K562 (cell line): ENCODE data around the gene BCAM. TPM values are rescaled to one million over a fixed set of nuclear protein-coding genes. Genes with fewer than 3 reads are reported as not detected.

Experiments used
- ATAC-seq: fragments of 200-7000 bp; cut with Tn5 transposase; 3 replicates; pipeline ENCODE4 v1.9.1; 2020; ENCODE audit warnings: moderate library complexity
- BruUV-seq: library from RNA; stranded (reverse); fragments of 400-500 nt; replicated peaks from 2 replicates; lab custom pipeline; 2021; lab: Mats Ljungman, UMichigan
- CTCF ChIA-PET: fragments of 300-600 bp; formaldehyde crosslinking; extraction: SDS; loops from one replicate; lab custom pipeline; 2021; ENCODE audit warnings: low intra/inter-chr PET ratio; lab: Yijun Ruan, JAX
- POLR2A ChIA-PET: fragments of 300-600, 350-650 bp; sonication (Branson Sonifier 250); formaldehyde crosslinking; extraction: SDS; loops from one replicate; lab custom pipeline; 2021; ENCODE audit warnings: antibody characterized with exemption, inconsistent platforms; lab: Yijun Ruan, JAX
- DNase-seq, 4 experiments: peaks; one replicate each; pipeline versions ENCODE4 v3.0.0 to v3.0.0-alpha.2; 2011 to 2018; ENCODE audit warnings: low spot score in 3 of 4, mixed read lengths in 3 of 4; ENCODE audit errors: extremely low read depth in 1 of 4
- FAIRE-seq: peaks from 2 replicates; lab custom pipeline; 2011; peaks lifted over from hg19 to GRCh38; lab: Jason Lieb, UNC
- H2AFZ ChIP-seq: 2 replicates; pipeline ENCODE4 v1.6.0; 2011; ENCODE audit warnings: low read depth, low read length, control low read depth, inconsistent platforms
- H3K27ac ChIP-seq: fragments of 200-600 bp; 3 replicates; pipeline ENCODE4 v1.8.0; 2011; ENCODE audit warnings: low read depth, mild to moderate bottlenecking, control low read depth, inconsistent platforms, low read length, moderate library complexity, mixed read lengths; ENCODE audit errors: extremely low read depth
- H3K27me3 ChIP-seq, 2 experiments: fragments of 300-600 bp in 1 of 2; 2 replicates in 1 of 2; 3 replicates in 1 of 2; pipeline versions ENCODE4 v1.6.0 to v1.8.0; 2011; ENCODE audit warnings: inconsistent platforms in 2 of 2, low read length in 2 of 2, mild to moderate bottlenecking in 1 of 2, mixed read lengths in 1 of 2, moderate library complexity in 1 of 2; ENCODE audit not compliant: control insufficient read depth in 2 of 2, insufficient read depth in 2 of 2
- H3K36me3 ChIP-seq: fragments of 300-600 bp; 3 replicates; pipeline ENCODE4 v1.8.0; 2011; ENCODE audit warnings: mild to moderate bottlenecking, low read length, inconsistent platforms; ENCODE audit not compliant: control insufficient read depth, insufficient read depth
- H3K4me1 ChIP-seq, 2 experiments: fragments of 200-600 bp in 1 of 2; replicated peaks in 1 of 2; 2 replicates in 1 of 2; 3 replicates in 1 of 2; pipeline versions ENCODE4 v1.5.1 to v1.8.0; 2011; ENCODE audit warnings: inconsistent platforms in 2 of 2, low read length in 2 of 2, mild to moderate bottlenecking in 1 of 2, mixed read lengths in 1 of 2, moderate library complexity in 1 of 2; ENCODE audit not compliant: control insufficient read depth in 2 of 2, insufficient read depth in 2 of 2
- H3K4me2 ChIP-seq: 2 replicates; pipeline ENCODE4 v1.6.1; 2011; ENCODE audit warnings: low read length, control low read depth, inconsistent platforms, mixed read lengths; ENCODE audit not compliant: insufficient read depth
- H3K4me3 ChIP-seq: fragments of 200-600 bp; sonication (generic), shearing (Covaris generic); 2 replicates; pipeline ENCODE4 v1.5.1; 2016; ENCODE audit warnings: control low read depth, inconsistent platforms
- H3K79me2 ChIP-seq: fragments of 200-600 bp; 3 replicates; pipeline ENCODE4 v1.8.0; 2011; ENCODE audit warnings: low read length, inconsistent platforms; ENCODE audit not compliant: control insufficient read depth, insufficient read depth
- H3K9ac ChIP-seq, 2 experiments: 2 replicates each; pipeline versions ENCODE4 v1.6.0 to v1.6.1; 2011; ENCODE audit warnings: low read depth in 2 of 2, low read length in 2 of 2, control low read depth in 1 of 2, inconsistent platforms in 1 of 2, mild to moderate bottlenecking in 1 of 2, mixed read lengths in 1 of 2; ENCODE audit not compliant: insufficient read depth in 1 of 2
- H3K9me1 ChIP-seq: one replicate; pipeline ENCODE4 v1.6.0; 2011; ENCODE audit warnings: inconsistent platforms, mild to moderate bottlenecking, low read length, moderate library complexity; ENCODE audit not compliant: control insufficient read depth, insufficient read depth
- H3K9me3 ChIP-seq: replicated peaks from 2 replicates; pipeline ENCODE4 v1.5.1; 2011; ENCODE audit warnings: low read depth, low read length, inconsistent platforms; ENCODE audit not compliant: control insufficient read depth, insufficient read depth
- H4K20me1 ChIP-seq: replicated peaks from 2 replicates; pipeline ENCODE4 v1.6.1; 2011; ENCODE audit warnings: low read length, inconsistent platforms, mixed read lengths; ENCODE audit not compliant: control insufficient read depth, insufficient read depth
- FOXP1 ChIP-seq: sonication (generic); formaldehyde crosslinking; IDR thresholded peaks from 2 replicates; pipeline ENCODE4 v1.8.0; 2022; ENCODE audit warnings: mild to moderate bottlenecking, missing genetic modification reagents
- KDM4B ChIP-seq, 2 experiments: fragments of 450-650 bp in 1 of 2; sonication (generic) in 1 of 2; IDR thresholded peaks; 2 replicates each; pipeline ENCODE4 v1.6.1; 2016 to 2017; ENCODE audit warnings: borderline replicate concordance in 2 of 2, antibody characterized with exemption in 1 of 2, low read depth in 1 of 2, mild to moderate bottlenecking in 1 of 2
- MECOM ChIP-seq: fragments of 250-450 bp; sonication (Bioruptor Pico); IDR thresholded peaks from 2 replicates; pipeline ENCODE4 v1.8.0; 2022; ENCODE audit warnings: inconsistent platforms
- PRDM10 ChIP-seq: fragments of 450-650 bp; IDR thresholded peaks from 2 replicates; pipeline ENCODE4 v1.6.1; 2018; ENCODE audit not compliant: partially characterized antibody
- THAP12 ChIP-seq: fragments of 250-450 bp; sonication (Bioruptor Pico); IDR thresholded peaks from 2 replicates; pipeline ENCODE4 v1.9.0; 2021; ENCODE audit warnings: mild to moderate bottlenecking, inconsistent platforms
- ZNF318 ChIP-seq, 2 experiments: fragments of 450-650 bp; IDR thresholded peaks; 2 replicates each; pipeline ENCODE4 v1.6.1; 2016; ENCODE audit warnings: mild to moderate bottlenecking in 2 of 2, borderline replicate concordance in 1 of 2, low read depth in 1 of 2, moderate library complexity in 1 of 2
- ZNF445 ChIP-seq: fragments of 250-450 bp; sonication (Bioruptor Pico); IDR thresholded peaks from 2 replicates; pipeline ENCODE4 v1.4.0; 2020; ENCODE audit warnings: low read depth, mild to moderate bottlenecking, moderate library complexity
- WGBS: fragments of 100-300 bp; shearing (Covaris generic); methylation state at CpG from one replicate; pipeline ENCODE4 v1.1.6; 2016; ENCODE audit warnings: low coverage, mixed read lengths; ENCODE audit not compliant: insufficient coverage; ENCODE audit errors: missing lambda C conversion rate; 5-methylcytosine and 5-hydroxymethylcytosine counted together
- in situ Hi-C: fragments of 300-500 bp; cut with MboI; formaldehyde crosslinking; loops from 4 replicates; pipeline ENCODE4 v1.15.0; 2018; ENCODE audit warnings: inconsistent platforms, mixed read lengths
- intact Hi-C: fragments of 100-400 bp; cut with micrococcal nuclease; formaldehyde crosslinking; loops from 2 replicates; pipeline ENCODE4 v1.14.2; 2022
- polyA plus RNA-seq, 8 experiments: library from polyadenylated mRNA; depleted of rRNA in 4 of 8; stranded (reverse) in 5 of 8; unstranded in 3 of 8; fragments of >200 nt; fragmentation: Nextera tagmentation in 2 of 8; fragmentation: Illumina TruSeq in 1 of 8; extraction: Ambion mirVana in 2 of 8; extraction: Trizol in 1 of 8; gene quantifications; 2 replicates each; pipeline versions ENCODE4 v1.2.1 to v1.2.3, GENCODE V29; 2011 to 2014; ENCODE audit warnings: inconsistent platforms in 1 of 8, missing spikeins in 1 of 8
- total RNA-seq, 7 experiments: library from RNA; depleted of rRNA in 6 of 7; stranded (reverse); fragments of >200 nt in 6 of 7; fragmentation: Illumina TruSeq in 2 of 7; extraction: Trizol in 2 of 7; gene quantifications; 2 replicates each; pipeline versions ENCODE4 v1.2.1 to v1.2.3, GENCODE V29; 2011 to 2021; ENCODE audit warnings: low replicate concordance in 1 of 7

BCAM gene
- total and polyA plus RNA-seq, 9 of the 15 experiments (the other 6 are each of a cell fraction or from before 2014, with no cell fraction given), result 0.07 to 1.3 (median 0.33) TPM; not detected in 2

GRCh38 chr19:44822177-44822576, 13.3 kb downstream of the BCAM start:
- ATAC-seq (no peak), FAIRE-seq (no peak), DNase-seq (peak in 1 of 4 experiments; percentile 5)
- Histone ChIP-seq H3K4me1 (peaks cover 0 to 20% of the 10 kb centered on the region in 2 experiments; a peak in 2 of 5 replicates), H3K4me3 (no peak overlapping the region), H3K9ac (no peak overlapping the region), H3K36me3 (no peaks in the 10 kb centered on the region), H3K4me2 (no peak overlapping the region), H2AFZ (no peak overlapping the region), H4K20me1 (no peaks in the 10 kb centered on the region; the same call in 1 of the 2 replicates), H3K27me3 (peaks cover 42 to 61% of the 10 kb centered on the region in 2 experiments), H3K79me2 (no peaks in the 10 kb centered on the region), H3K27ac (no peak overlapping the region), H3K9me1 (no peaks in the 10 kb centered on the region), H3K9me3 (no peaks in the 10 kb centered on the region)
- intact Hi-C loops, result no loop called here
- WGBS, result 4% methylated on average over 11 of the region's 11 CpGs
- no TSS peak for BruUV-seq
- CTCF ChIA-PET, result no interaction called here
- in situ Hi-C loops, result no loop called here
- POLR2A ChIA-PET, result interaction anchor here (1.3 kb wide), 1 partner anchor 11 kb away, joined by 5 read pairs; no protein-coding TSS in a partner anchor
- TF ChIP-seq MECOM (no peak), THAP12 (no peak), ZNF318 (IDR thresholded peaks at IDR 0.05; ENCODE audit: borderline replicate concordance in 1 of 2, low read depth in 1 of 2) (no peak), FOXP1 (no peak), KDM4B (IDR thresholded peaks at IDR 0.05; ENCODE audit: borderline replicate concordance in 2 of 2, low read depth in 1 of 2) (no peak), ZNF445 (CRISPR knock-in tag) (no peak), PRDM10 (no peak)
